ENCODE results near the gene SPATC1L. TPM values are rescaled to one million over a fixed set of nuclear protein-coding genes. Genes with fewer than 3 reads are reported as not detected.

Gene SPATC1L
- total RNA-seq, 1 donor from 2014 or later, result 27.5 TPM

DNA sequence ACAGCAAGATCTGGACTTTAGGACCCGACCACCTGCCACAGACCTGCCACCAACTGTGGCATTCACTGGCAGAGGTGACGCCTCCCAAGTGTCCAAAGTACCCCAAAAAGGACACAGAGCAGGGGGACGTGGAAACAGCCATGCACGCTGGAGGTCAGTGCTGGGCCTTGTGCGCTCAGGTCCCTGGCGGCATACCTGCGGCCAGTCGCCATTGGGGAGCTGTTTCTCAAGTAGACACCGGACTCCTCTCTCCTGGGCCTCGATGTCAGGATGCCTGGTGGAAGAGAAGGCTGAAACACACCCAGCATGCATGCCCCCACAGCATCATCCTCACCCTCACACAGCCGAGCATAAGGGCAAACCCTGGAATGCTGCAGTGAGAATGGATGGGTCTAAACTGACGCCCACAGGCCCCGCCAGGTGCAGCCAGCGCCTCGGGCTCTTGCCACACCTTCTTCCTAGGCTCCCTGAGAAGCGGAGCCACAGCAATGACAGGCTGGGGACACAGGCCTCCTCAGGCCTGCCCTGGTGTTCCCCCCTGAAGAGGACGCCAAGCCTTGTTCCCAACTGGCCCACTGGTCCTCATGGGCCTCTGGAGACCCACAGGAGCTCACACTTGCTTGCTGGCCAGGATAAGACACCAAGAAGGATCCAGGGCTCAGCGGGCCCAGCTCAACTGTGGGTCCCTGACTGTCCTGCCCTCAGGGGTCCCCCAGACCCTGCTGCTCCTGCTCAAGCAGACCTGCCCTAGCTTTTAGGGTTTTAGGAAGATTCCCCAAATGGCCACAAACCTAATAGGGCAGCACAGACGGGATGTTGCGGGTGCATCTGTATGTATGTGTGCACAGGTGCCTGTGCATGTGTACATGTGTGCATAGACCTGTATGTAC lies 7.7 kb upstream of the SPATC1L start:
- no peaks in the 10 kb centered on the region for H3K9me3 Mint-ChIP-seq
- H3K36me3 Mint-ChIP-seq (ENCODE audit: low read depth), result peaks cover 30% of the 10 kb centered on the region
- H3K27ac Mint-ChIP-seq (ENCODE audit: unreplicated experiment), result no peak overlapping the region
- peaks cover 43% of the 10 kb centered on the region for H3K4me1 Mint-ChIP-seq
- TF ChIP-seq, protein P1, sequence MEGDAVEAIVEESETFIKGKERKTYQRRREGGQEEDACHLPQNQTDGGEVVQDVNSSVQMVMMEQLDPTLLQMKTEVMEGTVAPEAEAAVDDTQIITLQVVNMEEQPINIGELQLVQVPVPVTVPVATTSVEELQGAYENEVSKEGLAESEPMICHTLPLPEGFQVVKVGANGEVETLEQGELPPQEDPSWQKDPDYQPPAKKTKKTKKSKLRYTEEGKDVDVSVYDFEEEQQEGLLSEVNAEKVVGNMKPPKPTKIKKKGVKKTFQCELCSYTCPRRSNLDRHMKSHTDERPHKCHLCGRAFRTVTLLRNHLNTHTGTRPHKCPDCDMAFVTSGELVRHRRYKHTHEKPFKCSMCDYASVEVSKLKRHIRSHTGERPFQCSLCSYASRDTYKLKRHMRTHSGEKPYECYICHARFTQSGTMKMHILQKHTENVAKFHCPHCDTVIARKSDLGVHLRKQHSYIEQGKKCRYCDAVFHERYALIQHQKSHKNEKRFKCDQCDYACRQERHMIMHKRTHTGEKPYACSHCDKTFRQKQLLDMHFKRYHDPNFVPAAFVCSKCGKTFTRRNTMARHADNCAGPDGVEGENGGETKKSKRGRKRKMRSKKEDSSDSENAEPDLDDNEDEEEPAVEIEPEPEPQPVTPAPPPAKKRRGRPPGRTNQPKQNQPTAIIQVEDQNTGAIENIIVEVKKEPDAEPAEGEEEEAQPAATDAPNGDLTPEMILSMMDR (conservative IDR thresholded peaks at IDR 0.05), result no peak
- DNase-seq (ENCODE audit: low read depth, low spot score), result no peak
- no peak overlapping the region for H3K4me3 Mint-ChIP-seq
- H3K27me3 Mint-ChIP-seq (ENCODE audit: low read depth), result no peaks in the 10 kb centered on the region

DNA sequence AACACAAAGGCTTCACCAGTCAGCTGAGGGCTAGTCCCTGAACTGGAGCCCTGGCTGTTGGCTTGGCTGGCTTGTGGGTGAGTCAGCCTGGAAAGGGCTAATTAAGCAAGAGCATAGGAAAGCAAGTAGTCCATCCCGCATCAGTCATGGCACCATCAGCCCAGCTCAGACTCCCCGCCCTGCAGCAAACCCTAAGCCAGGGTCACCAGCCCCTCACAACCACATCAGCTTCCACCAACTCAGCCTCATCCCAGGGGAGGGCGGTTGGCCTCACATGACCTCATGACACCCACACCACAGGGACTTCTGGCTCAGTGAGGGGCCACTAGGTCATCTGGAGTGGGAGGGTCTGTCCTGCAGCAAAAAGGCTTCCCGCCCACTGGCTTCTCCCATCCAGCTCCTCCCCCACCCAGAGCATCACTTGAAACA lies 7.0 kb upstream of the SPATC1L start:
- Mint-ChIP-seq H3K4me1 (peaks cover 46% of the 10 kb centered on the region), H3K36me3 (ENCODE audit: low read depth) (peaks cover 29% of the 10 kb centered on the region), H3K27me3 (ENCODE audit: low read depth) (no peaks in the 10 kb centered on the region), H3K9me3 (no peaks in the 10 kb centered on the region), H3K27ac (ENCODE audit: unreplicated experiment) (no peak overlapping the region), H3K4me3 (no peak overlapping the region)
- TF ChIP-seq, protein P1 (conservative IDR thresholded peaks at IDR 0.05), result no peak
- DNase-seq (ENCODE audit: low read depth, low spot score), result no peak

DNA sequence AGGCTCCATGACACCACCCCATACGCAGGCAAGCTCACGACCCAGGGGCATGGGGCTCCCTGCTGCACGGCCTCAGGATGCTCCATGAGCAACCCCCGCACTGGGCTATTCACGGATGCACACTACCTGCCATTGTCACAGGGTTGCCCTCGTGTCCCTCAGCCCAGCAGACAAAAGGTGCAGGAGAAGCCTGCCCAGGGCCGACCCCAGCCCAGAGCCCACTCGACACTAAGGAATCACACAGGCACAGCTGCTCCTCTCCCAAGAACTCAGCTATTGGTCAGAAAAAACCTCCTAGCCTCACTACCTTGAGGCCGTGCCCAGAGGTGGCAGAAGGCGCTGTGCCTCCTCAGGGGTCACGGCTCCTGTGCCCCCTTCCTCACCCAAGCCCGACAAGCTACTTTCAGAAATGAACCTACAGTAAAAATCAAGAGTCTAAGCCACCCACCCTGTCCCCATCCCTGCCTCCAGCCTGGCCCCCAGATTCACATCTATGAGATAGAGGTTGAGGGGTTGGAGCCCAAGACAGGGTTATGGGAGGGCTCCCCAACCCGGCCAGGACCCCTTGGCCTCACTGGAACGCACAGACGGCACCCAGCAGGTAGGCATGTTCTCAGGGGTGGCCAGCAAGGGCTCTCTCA lies 6.4 kb upstream of the SPATC1L start:
- Mint-ChIP-seq H3K27ac (ENCODE audit: unreplicated experiment) (no peak overlapping the region), H3K36me3 (ENCODE audit: low read depth) (peaks cover 27% of the 10 kb centered on the region), H3K27me3 (ENCODE audit: low read depth) (no peaks in the 10 kb centered on the region), H3K4me1 (peaks cover 49% of the 10 kb centered on the region), H3K4me3 (no peak overlapping the region), H3K9me3 (no peaks in the 10 kb centered on the region)
- TF ChIP-seq, protein P1 (conservative IDR thresholded peaks at IDR 0.05), result no peak
- no peak for DNase-seq (ENCODE audit: low read depth, low spot score)

DNA sequence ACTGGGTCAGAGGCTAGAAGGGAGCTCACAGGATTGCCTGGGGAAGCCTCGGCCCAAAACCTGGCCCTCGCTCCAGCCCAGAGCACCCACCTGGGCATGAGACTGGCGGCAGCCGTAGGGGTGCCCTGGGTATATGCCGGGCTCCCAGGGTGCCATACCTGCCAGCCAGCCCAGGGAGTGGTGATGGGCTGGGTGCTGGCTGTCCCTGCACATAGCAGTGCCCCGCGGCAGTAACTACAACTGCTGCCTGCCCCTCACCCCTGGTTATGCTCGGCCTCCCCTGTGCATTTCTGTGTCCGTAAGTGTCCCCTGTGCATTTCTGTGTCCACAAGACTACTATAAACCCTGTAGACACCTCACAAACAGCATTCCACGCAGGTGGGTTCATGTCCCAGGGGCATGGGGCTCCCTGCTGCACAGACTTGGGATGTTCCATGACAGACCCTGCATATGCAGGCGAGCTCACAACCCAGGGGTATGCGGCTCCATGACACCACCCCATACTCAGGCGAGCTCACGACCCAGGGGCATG lies 5.8 kb upstream of the SPATC1L start:
- no peaks in the 10 kb centered on the region for H3K27me3 Mint-ChIP-seq (ENCODE audit: low read depth)
- H3K27ac Mint-ChIP-seq (ENCODE audit: unreplicated experiment), result no peak overlapping the region
- H3K9me3 Mint-ChIP-seq, result no peaks in the 10 kb centered on the region
- DNase-seq (ENCODE audit: low read depth, low spot score), result no peak
- peaks cover 55% of the 10 kb centered on the region for H3K4me1 Mint-ChIP-seq
- TF ChIP-seq, protein P1 (conservative IDR thresholded peaks at IDR 0.05), result no peak
- peaks cover 27% of the 10 kb centered on the region for H3K36me3 Mint-ChIP-seq (ENCODE audit: low read depth)
- H3K4me3 Mint-ChIP-seq, result peak overlapping the region; percentile 27

DNA sequence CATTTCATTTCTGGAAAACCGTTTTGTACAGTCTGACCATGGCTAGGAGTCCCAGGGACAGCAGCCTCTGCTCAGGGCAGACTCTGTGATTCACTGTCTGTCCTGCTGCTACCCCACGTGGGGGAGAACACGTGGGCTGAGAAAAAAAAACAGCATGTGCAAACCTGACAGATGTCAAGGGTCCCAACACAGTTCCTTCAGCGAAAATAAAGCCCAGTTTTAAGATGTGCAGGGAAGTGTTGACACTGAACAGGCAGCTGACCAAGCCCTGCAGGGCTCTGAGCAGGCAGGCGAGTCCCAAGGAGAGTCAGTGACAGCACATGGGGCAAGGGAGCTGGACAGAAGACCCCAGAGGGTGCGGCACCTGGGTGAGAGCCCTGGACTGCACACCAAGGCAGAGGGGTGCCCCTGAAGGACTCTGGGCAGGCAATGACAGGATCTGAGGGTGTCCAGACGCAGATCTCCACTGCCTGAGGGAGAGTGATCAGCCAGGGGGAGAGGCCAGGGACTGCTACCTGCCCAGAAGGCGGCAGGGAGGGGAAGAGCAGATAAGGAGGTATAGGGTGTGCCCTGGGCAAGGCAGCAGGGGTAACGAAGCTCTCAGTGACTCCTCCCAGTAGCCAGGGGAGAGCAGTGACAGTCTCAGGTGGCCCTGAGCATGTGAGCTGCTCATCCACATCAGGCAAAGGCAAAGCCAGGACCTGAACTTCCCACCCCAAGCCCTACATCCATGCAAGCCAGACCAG lies 5.1 kb upstream of the SPATC1L start:
- Mint-ChIP-seq H3K4me3 (peak overlapping the region; percentile 47), H3K4me1 (peaks cover 60% of the 10 kb centered on the region), H3K27ac (ENCODE audit: unreplicated experiment) (peak overlapping the region; percentile 12), H3K27me3 (ENCODE audit: low read depth) (no peaks in the 10 kb centered on the region), H3K9me3 (no peaks in the 10 kb centered on the region), H3K36me3 (ENCODE audit: low read depth) (peaks cover 26% of the 10 kb centered on the region)
- TF ChIP-seq, protein P1 (conservative IDR thresholded peaks at IDR 0.05), result no peak
- no peak for DNase-seq (ENCODE audit: low read depth, low spot score)
